RCC 7860 (cell line): ENCODE results near the gene CHRNA1.

Source experiments
- DNase-seq: peaks from one replicate; pipeline ENCODE4 v3.0.0-alpha.2; 2015; ENCODE audit warnings: low spot score
- FAIRE-seq: peaks from 2 replicates; lab custom pipeline; 2012; peaks lifted over from hg19 to GRCh38; lab: Jason Lieb, UNC

Gene CHRNA1

DNA sequence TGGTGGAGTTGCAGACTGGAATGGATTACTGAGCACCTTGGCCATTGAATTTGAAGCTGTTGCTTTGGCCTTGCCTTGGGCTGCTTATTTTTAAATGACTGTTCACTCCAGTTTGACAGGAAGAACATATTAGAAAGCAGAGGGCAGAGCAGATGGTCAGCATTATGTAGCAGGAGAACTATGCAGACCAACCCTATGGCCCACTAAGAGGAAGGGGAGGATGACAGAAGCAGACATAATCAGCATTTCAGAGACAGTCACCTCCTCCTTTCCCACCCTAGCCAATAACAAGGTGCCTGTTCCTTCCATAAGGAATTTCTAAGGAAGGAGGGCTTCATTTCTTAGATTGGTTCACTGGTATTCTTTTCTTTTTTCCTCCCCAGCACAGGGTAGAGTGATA is 2.4 kb downstream of the CHRNA1 start:
- no peak for FAIRE-seq
- DNase-seq = no peak

DNA sequence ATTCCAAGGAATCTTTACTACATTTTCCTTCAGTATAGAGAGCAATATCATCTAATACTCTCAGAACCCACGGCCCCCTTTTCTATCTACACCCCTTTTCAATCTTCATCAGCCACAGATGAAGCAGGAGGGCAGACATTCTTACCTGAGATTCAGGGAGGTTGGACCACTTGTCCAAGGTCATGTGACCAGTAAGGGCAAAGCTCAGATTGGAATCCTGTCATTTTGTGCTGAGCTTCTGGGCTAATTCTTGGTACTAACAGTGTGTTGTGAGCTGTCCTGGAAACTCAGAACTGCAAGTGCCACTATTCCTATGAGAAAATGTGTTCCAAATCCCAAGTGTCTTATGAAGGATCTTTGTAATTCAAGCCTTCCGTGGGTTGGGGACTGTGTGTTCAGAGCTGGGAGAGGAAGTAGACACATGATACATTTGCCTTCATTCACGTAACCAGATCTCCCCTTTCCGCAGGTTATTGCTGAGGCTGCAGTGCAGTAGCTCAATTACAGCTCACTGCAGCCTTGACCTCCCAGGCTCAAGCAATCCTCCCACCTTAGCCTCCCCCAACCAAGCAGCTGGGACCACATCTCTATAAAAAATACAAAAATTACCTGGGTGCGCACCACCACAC is 3.3 kb downstream of the CHRNA1 start:
- FAIRE-seq (no peak), DNase-seq (no peak)

DNA sequence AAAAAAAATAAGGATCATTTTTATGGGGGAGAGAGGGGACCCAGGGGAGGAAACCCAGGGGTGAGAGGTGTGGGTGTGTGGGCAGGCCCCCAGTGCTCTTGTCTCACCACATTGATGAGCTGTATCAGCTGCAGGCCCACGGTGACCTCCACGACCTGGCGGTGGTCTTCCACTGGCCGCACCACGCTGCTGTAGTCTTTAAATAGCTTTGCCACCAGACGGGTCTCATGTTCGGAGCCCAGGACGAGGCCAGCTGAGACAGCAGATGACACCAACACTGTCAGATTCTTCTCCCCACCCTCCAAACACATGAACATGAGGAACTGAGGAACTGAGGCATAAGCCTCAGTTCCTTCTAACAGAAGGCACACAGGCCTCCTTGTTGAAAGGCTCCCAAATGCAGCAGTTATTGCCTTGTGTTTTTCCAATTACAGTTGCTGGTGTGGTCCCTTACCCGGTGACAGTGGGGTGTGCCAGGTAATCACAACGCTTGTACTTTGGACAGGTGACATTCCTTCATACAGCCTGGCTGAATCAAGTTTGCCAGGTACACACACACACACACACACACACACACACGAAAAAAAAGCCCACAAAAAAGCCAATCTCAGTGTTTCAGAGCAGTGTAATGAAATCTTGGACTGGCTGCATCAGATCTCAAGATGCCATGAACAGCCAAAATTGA is 4.7 kb downstream of the CHRNA1 start:
- no peak for FAIRE-seq
- DNase-seq = no peak

DNA sequence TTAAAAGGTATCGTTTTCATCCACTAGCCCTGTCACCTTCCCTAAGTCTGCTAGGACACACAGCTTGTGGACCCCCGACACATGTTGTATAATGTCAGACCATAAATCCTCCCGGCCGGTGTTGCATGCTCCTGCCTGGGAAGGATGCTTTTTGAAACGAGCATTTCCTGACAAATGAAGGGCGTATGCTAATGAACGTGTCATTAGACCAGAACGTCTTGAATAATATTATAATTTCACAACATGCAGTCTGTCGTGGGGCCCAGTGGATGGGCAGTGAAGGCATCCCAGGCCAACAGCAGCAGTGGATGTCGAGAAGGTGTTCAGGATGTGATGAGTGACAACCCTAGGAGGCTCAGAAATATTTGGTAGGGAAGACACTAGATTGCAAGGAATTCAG is 7.5 kb downstream of the CHRNA1 start:
- FAIRE-seq = no peak

DNA sequence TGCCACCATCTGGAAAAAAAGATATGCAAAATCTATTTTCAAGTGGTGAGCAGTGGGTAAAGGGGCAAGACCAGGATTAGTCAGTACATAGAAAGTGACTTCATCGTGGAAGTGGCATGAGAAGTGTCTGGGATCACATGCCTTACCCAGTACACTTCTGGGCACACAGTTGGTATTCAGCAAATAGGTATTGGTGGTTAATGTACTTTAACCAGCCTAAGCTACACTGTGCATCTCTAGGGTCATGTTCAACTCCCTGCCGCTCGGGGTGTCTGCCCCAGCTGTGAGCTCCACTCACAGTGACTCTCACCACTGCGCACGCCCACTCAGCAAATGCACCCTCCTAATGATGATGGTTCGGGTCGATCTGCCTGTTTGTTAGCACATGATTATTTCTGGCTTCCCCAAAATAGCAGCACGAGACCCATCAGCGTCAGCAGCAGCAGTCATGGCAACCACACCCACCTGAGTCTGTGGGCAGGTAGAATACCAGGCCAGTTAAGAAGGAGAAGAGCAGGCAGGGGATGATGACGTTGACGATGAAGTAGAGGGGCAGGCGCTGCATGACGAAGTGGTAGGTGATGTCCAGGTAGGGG is 11.1 kb downstream of the CHRNA1 start:
- peak; percentile 75 for DNase-seq
- FAIRE-seq = no peak

More for the DNA sequence above, 7.5 kb downstream of the CHRNA1 start:
- no peak for DNase-seq

DNA sequence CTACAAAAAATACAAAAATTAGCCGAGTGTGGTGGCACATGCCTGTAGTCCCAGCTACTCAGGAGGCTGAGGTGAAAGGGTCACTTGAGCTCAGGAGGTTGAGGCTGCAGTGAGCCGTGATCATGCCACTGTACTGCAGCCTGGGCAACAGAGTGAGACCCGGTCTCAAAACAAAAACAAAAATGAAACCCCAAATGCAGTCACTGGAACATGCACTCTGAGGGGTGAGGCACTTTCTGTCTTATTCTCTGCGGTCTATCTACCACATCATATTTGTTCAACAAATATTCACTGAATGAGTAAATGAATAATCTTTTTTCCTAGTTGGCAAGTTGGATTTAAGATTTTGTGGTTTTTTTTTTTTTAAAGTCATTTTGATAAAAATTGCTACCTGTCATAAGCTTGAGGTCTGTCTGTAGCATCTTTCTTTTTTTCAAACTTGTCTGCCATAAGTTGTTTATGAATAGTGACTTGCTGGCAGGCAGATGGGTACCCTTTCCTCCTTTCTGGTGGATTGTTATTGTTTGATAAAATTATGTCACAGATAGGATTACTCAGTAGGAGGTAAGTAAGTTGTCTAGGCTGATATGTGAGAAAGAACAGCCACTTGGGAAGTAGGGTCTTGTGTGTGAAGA is 11.8 kb downstream of the CHRNA1 start:
- FAIRE-seq = peak; percentile 92
- DNase-seq = peak; percentile 86

GRCh38 chr2:174750923-174751441 is 13.3 kb downstream of the CHRNA1 start:
- FAIRE-seq = no peak
- no peak for DNase-seq

- FAIRE-seq = no peak
- no peak for DNase-seq
Observed at GRCh38 chr2:174749793-174750192, 14.5 kb downstream of the CHRNA1 start.

DNA sequence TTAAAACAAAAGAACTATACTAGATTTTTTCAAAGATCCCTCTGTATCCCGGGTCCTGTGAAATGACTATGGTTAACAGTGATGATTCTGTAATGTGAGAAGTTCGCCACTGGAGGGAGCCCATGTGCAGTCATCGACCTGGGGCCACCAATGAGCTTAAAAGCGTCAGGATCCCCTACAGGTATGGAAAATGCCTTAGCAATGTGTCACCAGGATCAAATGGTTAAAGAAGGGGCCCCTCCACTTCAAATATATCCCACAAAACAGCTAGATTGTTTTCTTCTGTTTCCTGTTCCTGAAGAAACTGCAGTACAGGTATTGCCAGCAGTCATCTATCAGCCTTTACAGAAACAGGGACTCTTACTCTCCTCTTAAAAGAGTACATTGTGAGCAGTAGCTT is 15.3 kb downstream of the CHRNA1 start:
- FAIRE-seq = peak; percentile 69
- peak; percentile 54 for DNase-seq

GRCh38 chr2:174745142-174745541 is 19.1 kb downstream of the CHRNA1 start:
- no peak for FAIRE-seq
- DNase-seq = no peak

- peak; percentile 89 for DNase-seq
- peak; percentile 97 for FAIRE-seq
Observed at GRCh38 chr2:174744111-174744510, 20.2 kb downstream of the CHRNA1 start.

DNA sequence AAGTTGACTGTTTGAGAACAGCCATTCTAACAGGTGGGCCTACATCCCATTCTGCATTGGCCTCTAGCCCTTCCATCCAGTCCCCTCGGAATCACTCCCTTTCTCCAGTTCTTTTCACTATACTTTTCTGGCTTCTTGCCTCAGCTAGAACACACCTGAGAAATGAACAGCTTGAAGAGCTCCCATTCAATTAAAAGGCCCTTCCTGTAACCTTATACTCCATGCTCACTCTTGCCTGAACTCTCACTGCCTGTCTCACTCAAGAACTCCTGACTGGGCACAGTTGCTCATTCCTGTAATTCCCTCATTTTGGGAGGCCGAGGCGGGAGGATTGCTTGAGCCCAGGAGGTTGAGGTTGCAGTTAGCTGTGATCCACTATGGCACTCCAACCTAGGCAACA is 23.6 kb downstream of the CHRNA1 start:
- DNase-seq = no peak
- FAIRE-seq = no peak

DNA sequence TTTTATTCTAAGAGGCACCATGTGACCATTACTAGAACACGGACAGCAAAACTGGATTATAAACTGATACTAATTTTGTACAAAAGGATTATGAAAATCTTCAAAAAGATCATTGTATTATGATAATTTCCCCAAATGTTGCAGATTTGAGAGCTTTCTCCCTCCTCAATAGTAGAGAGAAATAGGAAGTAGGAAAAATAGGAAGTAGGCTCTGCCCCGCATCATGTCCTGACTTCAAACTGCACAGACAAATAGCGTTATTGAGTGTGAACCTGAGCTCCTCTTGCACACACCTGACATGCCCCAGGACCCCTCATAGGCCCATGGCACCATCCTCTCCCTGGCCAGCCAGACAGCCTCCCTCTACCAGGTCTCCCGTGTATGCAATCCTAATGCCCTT is 25.4 kb downstream of the CHRNA1 start:
- no peak for DNase-seq
- FAIRE-seq = no peak

DNA sequence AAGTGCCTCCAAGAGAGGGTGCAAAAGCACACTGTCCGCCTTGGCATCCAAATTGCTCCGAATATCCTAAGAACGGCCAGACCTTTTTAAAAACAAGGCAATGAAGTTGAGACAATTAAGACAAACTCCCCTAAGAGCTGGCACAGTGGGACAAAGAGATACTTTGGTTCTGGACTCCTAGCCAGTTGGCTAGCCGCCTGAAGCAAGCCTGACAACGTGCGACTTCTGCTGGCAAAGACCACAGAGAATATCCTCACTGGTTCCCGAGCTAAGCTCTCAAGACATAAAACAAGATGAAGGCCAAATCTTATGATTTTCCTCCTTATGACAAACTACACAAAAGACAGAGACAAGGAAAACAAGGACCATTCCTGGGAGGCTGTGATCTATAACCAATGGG is 32.7 kb downstream of the CHRNA1 start:
- FAIRE-seq (no peak), DNase-seq (no peak)

DNA sequence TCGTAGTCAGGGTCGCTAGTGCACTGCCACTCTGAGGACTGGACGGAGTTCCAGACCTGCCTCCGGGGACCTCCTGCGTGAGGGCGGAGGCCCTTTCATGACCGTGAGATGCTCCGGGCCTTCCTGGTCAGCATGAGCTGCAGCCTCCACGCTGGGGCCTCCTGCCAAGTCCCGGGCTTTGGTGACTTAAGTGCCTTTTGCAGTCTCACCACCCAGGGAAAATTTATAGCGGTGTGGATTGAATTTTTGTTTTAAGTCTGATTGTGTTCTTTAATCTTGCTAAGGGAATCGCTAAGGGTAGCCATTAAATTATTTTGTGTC is 33.6 kb downstream of the CHRNA1 start:
- DNase-seq = no peak
- no peak for FAIRE-seq

DNA sequence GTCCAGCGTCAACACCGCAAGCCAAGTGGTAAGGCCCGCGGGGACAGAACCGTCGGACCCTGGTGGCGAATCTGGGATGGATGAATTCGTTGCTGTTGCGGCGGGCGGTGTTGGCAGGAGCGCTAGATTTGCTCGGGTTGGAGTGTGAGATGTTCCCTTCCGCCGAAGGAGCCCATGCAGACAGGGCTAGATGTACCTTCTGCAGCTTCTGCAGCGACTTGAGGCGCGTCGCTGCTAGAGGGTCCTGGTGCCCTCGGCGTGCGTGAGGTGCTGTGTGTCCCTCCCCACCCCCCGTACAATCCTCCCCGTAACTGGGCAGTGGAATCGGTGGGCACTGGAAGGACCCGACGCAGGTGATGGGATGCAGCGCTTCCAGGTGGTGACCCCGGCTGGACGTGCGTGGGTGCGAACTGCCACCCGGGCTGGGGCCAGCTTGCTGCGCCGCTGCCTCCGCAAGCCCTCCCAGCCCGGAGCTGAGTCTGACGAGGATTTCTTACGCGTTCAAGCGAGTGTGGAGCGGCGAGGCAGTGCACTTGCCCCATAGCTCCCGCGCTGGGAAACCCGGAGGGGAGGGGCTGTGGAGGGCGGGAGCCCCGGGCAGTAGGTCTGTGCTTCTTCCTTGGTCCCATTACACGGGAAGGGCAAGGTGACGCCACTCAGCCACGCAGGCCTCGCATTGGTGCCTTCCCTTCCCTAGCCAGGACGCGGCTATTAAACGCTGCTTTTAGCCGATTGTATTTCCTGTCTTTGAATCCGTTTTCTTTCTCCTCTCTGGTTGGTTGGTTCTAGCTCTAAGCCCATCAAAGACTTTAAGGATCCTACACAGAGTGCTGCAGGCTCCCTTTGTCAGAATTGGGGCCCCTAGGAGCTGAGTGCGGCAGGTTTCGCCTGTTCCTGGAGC is 34.2 kb downstream of the CHRNA1 start:
- FAIRE-seq (no peak), DNase-seq (no peak)

- FAIRE-seq = no peak
Observed at GRCh38 chr2:174728096-174728495, 36.2 kb downstream of the CHRNA1 start.

GRCh38 chr2:174726212-174726611 is 38.1 kb downstream of the CHRNA1 start:
- FAIRE-seq (no peak), DNase-seq (no peak)

More at GRCh38 chr2:174728096-174728495, 36.2 kb downstream of the CHRNA1 start:
- no peak for DNase-seq

DNA sequence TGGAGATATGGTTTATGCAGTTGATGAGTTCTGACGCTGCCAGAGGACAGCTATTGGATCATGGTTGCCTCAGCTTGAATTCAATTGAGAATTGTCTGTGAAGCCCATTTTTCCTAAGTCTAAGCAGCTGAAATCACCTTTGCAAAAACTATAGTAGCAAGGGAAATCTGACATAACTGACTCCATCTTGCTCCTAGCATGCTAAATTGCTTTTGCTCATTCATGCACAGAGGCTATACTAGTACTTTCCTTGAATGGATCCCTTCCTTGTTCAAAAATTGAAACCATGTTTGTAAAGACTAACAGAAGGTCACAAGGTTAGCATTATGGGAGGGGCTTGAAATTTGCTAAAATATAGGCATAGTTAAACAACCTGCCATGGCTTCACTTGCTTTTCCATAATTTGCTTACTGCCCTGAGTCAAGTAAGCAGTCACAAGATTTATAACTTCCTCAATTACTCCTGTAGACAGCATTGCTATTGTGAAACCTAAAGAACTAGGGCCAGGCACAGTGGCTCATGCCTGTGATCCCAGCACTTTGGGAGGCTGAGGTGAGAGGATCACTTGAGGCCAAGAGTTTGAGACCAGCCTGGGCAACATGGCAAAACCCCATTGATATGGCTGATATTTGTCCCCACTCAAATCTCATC is 41.2 kb downstream of the CHRNA1 start:
- no peak for DNase-seq
- FAIRE-seq = no peak

DNA sequence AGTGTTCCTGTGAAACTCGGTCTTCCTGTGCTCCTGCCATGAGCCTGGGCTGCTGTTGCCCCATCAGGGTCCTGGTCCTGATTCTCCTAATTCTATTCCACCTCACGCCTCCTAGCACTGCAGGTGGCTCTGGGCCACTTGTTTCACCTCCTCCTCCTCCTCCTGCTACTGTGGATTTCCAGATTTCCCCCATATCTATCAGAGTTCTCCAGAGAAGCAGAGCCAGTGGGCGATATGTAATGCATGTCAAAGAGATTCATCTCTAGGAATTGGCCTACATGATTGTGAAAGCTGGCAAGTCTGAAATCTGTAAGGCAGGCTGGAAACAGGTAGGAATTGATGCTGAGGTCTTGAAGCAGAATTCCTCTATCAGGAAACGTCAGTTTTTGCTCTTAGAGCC is 45.3 kb downstream of the CHRNA1 start:
- DNase-seq (no peak), FAIRE-seq (no peak)
